Epithelial cell of umbilical artery (primary cell): ENCODE data around the gene TRIM15. TPM values are rescaled to one million over a fixed set of nuclear protein-coding genes. Genes with fewer than 3 reads are reported as not detected.

Source experiments
- total RNA-seq: library from RNA; depleted of rRNA; stranded (reverse); fragments of >200 nt; gene quantifications from 2 replicates; pipeline ENCODE4 v1.2.3, GENCODE V29; 2014

The TRIM15 gene
- total RNA-seq, result not detected in 2 replicates

DNA sequence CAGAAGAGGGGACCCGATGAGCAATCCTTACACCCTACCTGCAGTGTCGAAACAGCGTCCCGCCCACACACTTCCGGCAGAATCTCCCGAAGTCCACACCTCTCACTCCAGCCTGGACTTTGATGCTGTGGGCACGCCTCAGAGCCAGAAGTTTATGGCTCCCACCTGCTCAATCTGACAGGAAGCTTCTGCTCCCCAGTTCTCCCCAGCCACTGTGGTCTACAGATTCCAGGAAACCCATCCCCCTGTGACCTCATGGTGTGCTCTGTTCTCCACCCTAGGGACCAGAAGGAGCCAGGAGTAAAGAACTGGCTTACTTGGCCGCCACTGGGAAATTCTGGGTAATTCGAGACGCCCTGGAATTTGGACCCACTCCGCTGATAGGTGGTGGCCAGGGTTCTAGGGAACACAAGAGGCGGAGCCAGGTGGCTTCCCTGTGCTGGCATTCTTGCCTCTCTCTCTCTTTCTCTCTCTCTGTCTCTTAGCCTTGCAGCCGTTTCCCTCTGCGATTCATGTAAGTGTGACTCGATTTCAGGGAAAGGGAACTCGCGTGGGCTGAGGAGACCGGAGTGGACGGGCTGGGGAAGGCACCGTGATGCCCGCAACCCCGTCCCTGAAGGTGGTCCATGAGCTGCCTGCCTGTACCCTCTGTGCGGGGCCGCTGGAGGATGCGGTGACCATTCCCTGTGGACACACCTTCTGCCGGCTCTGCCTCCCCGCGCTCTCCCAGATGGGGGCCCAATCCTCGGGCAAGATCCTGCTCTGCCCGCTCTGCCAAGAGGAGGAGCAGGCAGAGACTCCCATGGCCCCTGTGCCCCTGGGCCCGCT is at the start of gene TRIM15:
Gene TRIM15, plus strand, starts transcription at position 457 of the 828 bp plus-strand sequence. Its CDS starts 139 bp downstream, at position 596.

DNA sequence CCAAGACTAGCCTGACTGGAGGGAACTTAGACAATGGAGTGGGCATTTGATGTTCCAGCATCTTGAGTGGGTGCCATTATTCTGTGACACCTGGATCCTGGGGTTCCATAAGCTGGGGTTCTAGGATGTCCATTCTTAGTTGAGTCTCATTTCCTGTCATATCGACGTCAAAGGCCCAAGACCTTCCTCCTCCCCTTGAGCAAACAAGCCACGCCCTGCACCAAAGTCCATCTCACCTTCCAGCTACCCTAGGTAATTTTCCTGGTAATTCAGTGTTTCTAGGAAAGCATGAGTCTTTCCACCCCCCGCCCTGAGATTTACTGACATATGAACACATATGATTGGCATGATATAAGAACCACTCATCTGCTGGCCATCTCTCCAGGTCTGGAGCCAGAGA is 27.6 kb upstream of the TRIM15 start, which contains the start of gene TRIM40:
Gene TRIM40, plus strand, starts transcription at position 384 of the 400 bp plus-strand sequence. CDS start 897 bp downstream, outside the sequence.

DNA sequence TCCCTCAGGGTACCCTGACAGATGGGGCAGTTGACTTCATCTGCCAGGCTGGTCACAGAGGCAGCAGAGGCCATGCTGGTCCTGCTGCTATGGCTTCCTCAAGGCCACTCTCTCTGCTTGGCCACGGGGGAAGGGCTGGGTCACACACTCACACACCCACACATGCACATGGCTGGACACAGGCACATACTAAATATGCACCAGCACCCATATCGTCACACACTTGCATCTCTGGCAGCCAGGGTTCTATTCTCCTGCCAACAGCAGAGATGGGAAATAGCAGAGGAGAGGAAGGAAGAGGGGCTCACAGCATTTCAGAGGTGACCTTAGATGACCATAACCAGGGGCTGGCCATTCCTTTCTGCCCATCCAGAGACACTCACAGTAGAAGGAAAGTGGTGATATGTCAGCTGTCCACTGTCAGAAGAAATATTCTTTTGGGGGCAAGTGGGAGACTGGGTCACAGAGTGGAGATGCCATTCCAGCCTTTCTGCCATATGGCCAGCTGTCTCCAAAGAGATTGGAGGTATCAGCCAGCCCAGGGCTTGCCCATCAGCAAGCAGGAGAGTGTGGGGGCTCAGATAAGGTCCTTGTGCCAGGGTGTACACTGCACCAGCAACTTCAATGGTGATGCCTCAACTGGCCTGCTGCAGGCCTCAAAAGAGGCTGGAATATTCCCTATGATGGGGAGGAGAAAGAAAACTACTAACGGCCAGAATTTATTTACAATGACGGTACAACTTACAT is 2.4 kb upstream of the TRIM15 start, which contains the start of gene TRIM10:
Gene TRIM10, minus strand, starts transcription at position 427 of the 747 bp plus-strand sequence. Its CDS starts 353 bp downstream, at position 74.

DNA sequence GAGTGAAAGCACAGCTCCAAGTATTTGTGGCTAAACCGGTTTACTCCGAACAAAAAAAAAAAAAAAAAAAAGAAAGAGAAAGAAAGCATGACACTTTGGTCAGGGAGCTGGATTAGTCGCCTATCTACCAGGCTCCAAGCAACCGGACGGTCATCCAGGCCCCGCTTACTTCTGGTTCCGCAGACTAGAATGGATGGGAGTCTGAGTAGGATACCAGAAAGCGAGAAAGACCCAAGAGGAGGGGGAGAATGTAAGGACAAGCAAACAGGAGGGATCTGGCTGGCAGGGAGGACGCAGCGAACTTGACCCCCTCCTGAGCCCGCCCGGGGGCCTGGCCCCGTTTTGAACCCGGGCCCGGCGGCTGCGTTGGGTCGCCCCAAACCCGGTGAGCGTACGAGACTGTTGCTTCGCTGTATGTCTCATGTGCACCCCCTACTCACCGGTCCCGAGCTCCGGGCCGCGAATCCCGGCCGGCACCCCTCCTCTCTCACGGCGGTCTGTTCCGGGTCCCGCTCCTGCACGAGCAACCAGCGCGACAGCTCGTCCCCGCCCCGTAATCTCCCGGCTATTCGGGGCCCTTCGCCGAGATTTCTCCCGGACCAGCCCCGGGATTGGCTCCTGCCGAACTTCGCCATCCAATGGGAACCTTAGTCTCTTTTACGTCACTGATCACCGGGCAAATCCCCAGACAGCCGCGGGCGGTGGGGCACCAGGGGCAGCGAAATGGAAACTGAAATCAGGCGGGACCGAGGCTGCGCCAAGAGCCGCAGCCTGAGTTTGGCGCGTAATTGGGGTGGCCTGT is 49.7 kb downstream of the TRIM15 start, which contains the start of gene TRIM26:
Gene TRIM26, minus strand, starts transcription at position 542 of the 802 bp plus-strand sequence. CDS start 14,303 bp downstream, outside the sequence.

Other genes starting within 250 kb of the TRIM15 start
- 239 and 394 TPM in 2 replicates for gene HLA-A, start 221.0 kb upstream of the TRIM15 start, total RNA-seq
- gene POLR1H, start 102.3 kb upstream of the TRIM15 start, total RNA-seq, result 49.2 and 53.6 TPM in 2 replicates
- gene PPP1R11, start 96.3 kb upstream of the TRIM15 start, total RNA-seq, result 9.0 and 10.7 TPM in 2 replicates
- not detected in 2 replicates for gene RNF39, start 87.8 kb upstream of the TRIM15 start, total RNA-seq
- not detected in 2 replicates for gene TRIM31, start 50.5 kb upstream of the TRIM15 start, total RNA-seq
- not detected in 2 replicates for gene TRIM40, start 27.4 kb upstream of the TRIM15 start, total RNA-seq
- gene TRIM10, start 2.3 kb upstream of the TRIM15 start, total RNA-seq, result not detected in 2 replicates
- gene TRIM26, start 49.9 kb downstream of the TRIM15 start, total RNA-seq, result 21.1 and 32.5 TPM in 2 replicates
- 10.4 and 12.5 TPM in 2 replicates for gene TRIM39, start 163.4 kb downstream of the TRIM15 start, total RNA-seq
- gene RPP21, start 181.6 kb downstream of the TRIM15 start, total RNA-seq, result 37.1 and 47.4 TPM in 2 replicates